PC-9 (cell line): ENCODE results near the gene ARMC2.

Source experiments
- EZH2 ChIP-seq: fragments of 200-600 bp; sonication (generic); IDR thresholded peaks from 2 replicates; pipeline ENCODE4 v1.8.0; 2017; ENCODE audit warnings: antibody characterized with exemption, low read depth
- TF ChIP-seq, protein P1 (sequence below): fragments of 200-600 bp; sonication (generic); conservative IDR thresholded peaks from 2 replicates; pipeline ENCODE4 v1.6.1; 2017; ENCODE audit warnings: mixed run types, antibody characterized with exemption, mild to moderate bottlenecking, moderate library complexity

GRCh38 chr6:108837236-108837971 is 10.8 kb upstream of the ARMC2 start:
- TF ChIP-seq, protein P1, sequence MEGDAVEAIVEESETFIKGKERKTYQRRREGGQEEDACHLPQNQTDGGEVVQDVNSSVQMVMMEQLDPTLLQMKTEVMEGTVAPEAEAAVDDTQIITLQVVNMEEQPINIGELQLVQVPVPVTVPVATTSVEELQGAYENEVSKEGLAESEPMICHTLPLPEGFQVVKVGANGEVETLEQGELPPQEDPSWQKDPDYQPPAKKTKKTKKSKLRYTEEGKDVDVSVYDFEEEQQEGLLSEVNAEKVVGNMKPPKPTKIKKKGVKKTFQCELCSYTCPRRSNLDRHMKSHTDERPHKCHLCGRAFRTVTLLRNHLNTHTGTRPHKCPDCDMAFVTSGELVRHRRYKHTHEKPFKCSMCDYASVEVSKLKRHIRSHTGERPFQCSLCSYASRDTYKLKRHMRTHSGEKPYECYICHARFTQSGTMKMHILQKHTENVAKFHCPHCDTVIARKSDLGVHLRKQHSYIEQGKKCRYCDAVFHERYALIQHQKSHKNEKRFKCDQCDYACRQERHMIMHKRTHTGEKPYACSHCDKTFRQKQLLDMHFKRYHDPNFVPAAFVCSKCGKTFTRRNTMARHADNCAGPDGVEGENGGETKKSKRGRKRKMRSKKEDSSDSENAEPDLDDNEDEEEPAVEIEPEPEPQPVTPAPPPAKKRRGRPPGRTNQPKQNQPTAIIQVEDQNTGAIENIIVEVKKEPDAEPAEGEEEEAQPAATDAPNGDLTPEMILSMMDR, result no peak
- no peak for TF ChIP-seq EZH2
